Mucosa of descending colon (tissue), 3 donors: ENCODE data around the gene WDR20. TPM values are rescaled to one million over a fixed set of nuclear protein-coding genes. Genes with fewer than 3 reads are reported as not detected.

Source experiments
- ATAC-seq: fragments of 200-7000 bp; cut with Tn5 transposase; one replicate; pipeline ENCODE4 v1.9.1; 2020; ENCODE audit warnings: mild to moderate bottlenecking, moderate library complexity
- DNase-seq, 3 donors: peaks; one replicate each; pipeline ENCODE4 v3.0.0-alpha.2; 2020
- H3K36me3 ChIP-seq: fragments of 200-600 bp; one replicate; pipeline ENCODE4 v1.8.0; 2021; ENCODE audit warnings: low read depth, mild to moderate bottlenecking
- H3K4me1 ChIP-seq: fragments of 200-600 bp; one replicate; pipeline ENCODE4 v1.8.0; 2021; ENCODE audit warnings: low read depth, mild to moderate bottlenecking
- H3K4me3 ChIP-seq: fragments of 200-600 bp; one replicate; pipeline ENCODE4 v1.8.0; 2021; ENCODE audit warnings: mild to moderate bottlenecking
- H3K9me3 ChIP-seq: fragments of 200-600 bp; one replicate; pipeline ENCODE4 v1.8.0; 2021; ENCODE audit warnings: mild to moderate bottlenecking
- intact Hi-C, 2 donors: fragments of 100-400 bp; cut with DNase I in 1 of 2; cut with micrococcal nuclease in 1 of 2; formaldehyde crosslinking; loops; one replicate each; pipeline versions ENCODE4 v1.11.0 to v1.11.1; 2022; cut with DNase I, micrococcal nuclease
- total RNA-seq, 3 donors: library from RNA; stranded (reverse); fragmentation: NEBNext Ultra II Directional in 2 of 3; extraction: Animal tissue kit (Norgen Biotek cat#: 25700) in 2 of 3; gene quantifications; one replicate each; pipeline versions ENCODE4 v1.2.1 to v1.2.4, GENCODE V29; 2021 to 2023
- TF ChIP-seq, protein P1 (sequence below): fragments of 200-600 bp; IDR thresholded peaks from one replicate; pipeline ENCODE4 v1.8.0; 2022; ENCODE audit warnings: antibody characterized with exemption, mild to moderate bottlenecking
- donor health status: DM: no; HTN: no; CAD: no; lungs with moderate emphysema.
- donor health status: DM: no; HTN: no; CAD: no.
- donor health status: DM: no; HTN: yes; CAD: no.

Gene WDR20
- total RNA-seq, 3 donors from 2014 or later, result 36.2 to 49.4 (median 40.9) TPM

- no peak for ATAC-seq
- H3K36me3 ChIP-seq, result no peaks in the 10 kb centered on the region
- H3K4me3 ChIP-seq, result no peak overlapping the region
- intact Hi-C loops, result no loop called here
- TF ChIP-seq, protein P1, sequence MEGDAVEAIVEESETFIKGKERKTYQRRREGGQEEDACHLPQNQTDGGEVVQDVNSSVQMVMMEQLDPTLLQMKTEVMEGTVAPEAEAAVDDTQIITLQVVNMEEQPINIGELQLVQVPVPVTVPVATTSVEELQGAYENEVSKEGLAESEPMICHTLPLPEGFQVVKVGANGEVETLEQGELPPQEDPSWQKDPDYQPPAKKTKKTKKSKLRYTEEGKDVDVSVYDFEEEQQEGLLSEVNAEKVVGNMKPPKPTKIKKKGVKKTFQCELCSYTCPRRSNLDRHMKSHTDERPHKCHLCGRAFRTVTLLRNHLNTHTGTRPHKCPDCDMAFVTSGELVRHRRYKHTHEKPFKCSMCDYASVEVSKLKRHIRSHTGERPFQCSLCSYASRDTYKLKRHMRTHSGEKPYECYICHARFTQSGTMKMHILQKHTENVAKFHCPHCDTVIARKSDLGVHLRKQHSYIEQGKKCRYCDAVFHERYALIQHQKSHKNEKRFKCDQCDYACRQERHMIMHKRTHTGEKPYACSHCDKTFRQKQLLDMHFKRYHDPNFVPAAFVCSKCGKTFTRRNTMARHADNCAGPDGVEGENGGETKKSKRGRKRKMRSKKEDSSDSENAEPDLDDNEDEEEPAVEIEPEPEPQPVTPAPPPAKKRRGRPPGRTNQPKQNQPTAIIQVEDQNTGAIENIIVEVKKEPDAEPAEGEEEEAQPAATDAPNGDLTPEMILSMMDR, result no peak
- no peaks in the 10 kb centered on the region for H3K4me1 ChIP-seq
- DNase-seq, result no peak
- H3K9me3 ChIP-seq, result no peaks in the 10 kb centered on the region
Measured at GRCh38 chr14:102178806-102179205, 39.1 kb downstream of the WDR20 start.

- no peak overlapping the region for H3K4me3 ChIP-seq
- TF ChIP-seq, protein P1, result no peak
- ATAC-seq (no peak), DNase-seq (no peak)
- intact Hi-C loops, result no loop called here
- H3K9me3 ChIP-seq, result no peaks in the 10 kb centered on the region
- H3K36me3 ChIP-seq, result no peaks in the 10 kb centered on the region
- no peaks in the 10 kb centered on the region for H3K4me1 ChIP-seq
Measured at GRCh38 chr14:102180248-102180998, 40.7 kb downstream of the WDR20 start.

DNA sequence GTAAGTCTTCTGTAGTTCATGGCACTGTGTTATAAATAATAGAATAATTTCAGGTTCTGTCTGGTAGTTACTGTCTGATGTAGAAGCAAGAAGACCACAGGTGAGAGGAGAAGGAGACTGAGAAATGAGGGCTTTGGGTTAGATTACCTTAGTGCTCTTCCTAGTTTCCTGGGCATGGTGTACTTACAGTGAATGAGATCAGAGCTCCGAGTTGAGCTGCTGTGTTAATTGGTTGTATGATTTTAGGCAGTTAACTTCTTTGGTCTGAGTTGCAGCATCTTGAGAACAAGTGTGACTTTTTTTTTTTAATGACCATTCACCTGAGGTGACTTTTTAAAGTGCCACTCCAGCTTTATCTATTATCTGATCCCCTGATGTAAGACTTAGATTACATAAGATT, 41.5 kb downstream of the WDR20 start:
- intact Hi-C loops, result no loop called here
- H3K4me1 ChIP-seq, result no peaks in the 10 kb centered on the region
- ATAC-seq (no peak), DNase-seq (no peak)
- no peaks in the 10 kb centered on the region for H3K36me3 ChIP-seq
- no peaks in the 10 kb centered on the region for H3K9me3 ChIP-seq
- no peak overlapping the region for H3K4me3 ChIP-seq
- TF ChIP-seq, protein P1, result no peak

DNA sequence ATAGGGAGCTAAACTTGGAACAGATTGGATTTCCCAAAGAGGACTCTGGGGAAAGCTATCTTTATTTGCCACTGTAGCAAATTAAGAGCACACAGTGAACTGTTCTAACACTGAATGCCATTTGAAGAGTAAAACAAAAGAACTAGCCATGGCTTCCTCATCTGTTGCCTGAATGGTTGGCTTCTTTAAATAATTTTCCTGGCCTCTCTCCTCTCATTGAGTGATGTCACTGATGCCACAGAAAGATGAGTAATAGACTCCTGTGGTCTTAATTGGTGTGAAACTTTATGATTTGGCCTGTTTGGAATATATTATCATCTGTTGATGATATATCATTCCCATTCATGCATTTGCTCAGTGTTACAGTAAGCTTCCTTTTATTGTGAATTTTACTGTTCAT, 42.5 kb downstream of the WDR20 start:
- Histone ChIP-seq H3K9me3 (no peaks in the 10 kb centered on the region), H3K4me1 (no peaks in the 10 kb centered on the region), H3K4me3 (no peak overlapping the region), H3K36me3 (no peaks in the 10 kb centered on the region)
- TF ChIP-seq, protein P1, result no peak
- DNase-seq (no peak), ATAC-seq (no peak)
- intact Hi-C loops, result no loop called here

DNA sequence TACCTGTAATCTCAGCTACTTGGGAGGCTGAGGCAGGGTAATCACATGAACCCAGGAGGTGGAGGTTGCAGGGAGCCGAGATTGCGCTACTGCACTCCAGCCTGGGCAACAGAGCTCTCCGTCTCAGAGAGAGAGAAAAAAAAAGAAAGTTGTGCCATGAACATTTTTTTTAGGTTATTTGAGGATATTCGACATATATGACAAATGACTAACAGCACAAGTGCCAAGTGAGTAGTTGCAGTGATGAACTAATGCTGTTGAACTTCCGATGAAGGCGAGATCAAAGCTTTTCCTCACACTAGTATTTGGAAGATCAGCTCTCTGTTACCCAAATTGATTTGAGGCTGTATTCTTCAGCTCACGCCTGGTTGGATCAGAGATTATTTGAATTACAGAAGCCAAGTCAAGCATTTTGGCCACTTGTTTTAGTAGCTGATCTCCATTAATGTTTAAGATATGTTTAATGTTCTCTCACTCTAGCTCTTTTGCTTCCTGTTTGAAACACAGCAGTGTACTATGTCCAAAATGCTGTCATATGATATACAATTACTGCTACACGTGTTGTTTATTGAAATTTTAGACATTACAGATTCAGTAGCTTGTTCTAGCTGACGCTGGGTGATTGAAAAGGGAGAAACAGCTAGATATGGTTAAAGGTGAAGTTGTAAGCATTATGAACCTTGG, 43.4 kb downstream of the WDR20 start:
- no peaks in the 10 kb centered on the region for H3K9me3 ChIP-seq
- ATAC-seq (no peak), DNase-seq (no peak)
- no peak overlapping the region for H3K4me3 ChIP-seq
- no peaks in the 10 kb centered on the region for H3K36me3 ChIP-seq
- TF ChIP-seq, protein P1, result no peak
- intact Hi-C loops, result no loop called here
- H3K4me1 ChIP-seq, result no peaks in the 10 kb centered on the region
